CD14-positive monocyte (primary cell): ENCODE measurements around the gene ZBTB1. TPM values are rescaled to one million over a fixed set of nuclear protein-coding genes. Genes with fewer than 3 reads are reported as not detected.

ENCODE experiments used
- DNase-seq, 3 donors: peaks; one replicate each; pipeline ENCODE4 v3.0.0-alpha.2; 2011 to 2022
- H2AFZ ChIP-seq: 2 replicates; pipeline ENCODE4 v1.6.0; 2012; ENCODE audit warnings: mild to moderate bottlenecking, low read depth, low read length, inconsistent platforms; ENCODE audit not compliant: insufficient read depth, poor library complexity, severe bottlenecking
- H3K27ac ChIP-seq, 2 donors: 1 replicate in 1 of 2; 2 replicates in 1 of 2; pipeline ENCODE4 v1.5.1; 2012 to 2013; ENCODE audit warnings: low read length in 2 of 2, control low read depth in 1 of 2, inconsistent platforms in 1 of 2, low read depth in 1 of 2, mild to moderate bottlenecking in 1 of 2
- H3K27me3 ChIP-seq, 2 donors: one replicate each; pipeline versions ENCODE4 v1.6.0 to v1.6.1; 2011 to 2013; ENCODE audit warnings: low read length in 2 of 2; ENCODE audit not compliant: control insufficient read depth in 2 of 2, insufficient read depth in 2 of 2
- H3K36me3 ChIP-seq, 2 donors: replicated peaks in 1 of 2; 1 replicate in 1 of 2; 2 replicates in 1 of 2; pipeline versions ENCODE4 v1.5.1 to v1.6.1; 2012 to 2013; ENCODE audit warnings: low read length in 2 of 2, control low read depth in 1 of 2, inconsistent platforms in 1 of 2, mild to moderate bottlenecking in 1 of 2; ENCODE audit not compliant: insufficient read depth in 2 of 2, control insufficient read depth in 1 of 2
- H3K4me1 ChIP-seq, 2 donors: 1 replicate in 1 of 2; 2 replicates in 1 of 2; pipeline versions ENCODE4 v1.5.1 to v1.6.1; 2012 to 2013; ENCODE audit warnings: low read length in 2 of 2, control low read depth in 1 of 2, inconsistent platforms in 1 of 2, mild to moderate bottlenecking in 1 of 2, moderate library complexity in 1 of 2; ENCODE audit not compliant: insufficient read depth in 2 of 2, control insufficient read depth in 1 of 2
- H3K4me2 ChIP-seq: replicated peaks from 2 replicates; pipeline ENCODE3; 2012; ENCODE audit warnings: low read length, moderate library complexity, mild to moderate bottlenecking; ENCODE audit not compliant: poor library complexity, severe bottlenecking; ENCODE audit errors: extremely low read depth
- H3K4me3 ChIP-seq, 3 experiments: fragments of 200-600 bp in 1 of 3; sonication (generic) in 1 of 3; replicated peaks in 1 of 3; 1 replicate in 2 of 3; 2 replicates in 1 of 3; pipeline ENCODE4 v1.5.1; 2011 to 2013; ENCODE audit warnings: low read length in 3 of 3, mild to moderate bottlenecking in 3 of 3, control low read depth in 2 of 3, low read depth in 2 of 3, inconsistent platforms in 1 of 3, moderate library complexity in 1 of 3
- H3K79me2 ChIP-seq: 2 replicates; pipeline ENCODE4 v1.6.0; 2012; ENCODE audit warnings: mild to moderate bottlenecking, control low read depth, inconsistent platforms, low read length, moderate library complexity; ENCODE audit not compliant: insufficient read depth
- H3K9ac ChIP-seq: 2 replicates; pipeline ENCODE4 v1.6.0; 2017; ENCODE audit warnings: low read length, mild to moderate bottlenecking; ENCODE audit not compliant: insufficient read depth, poor library complexity, severe bottlenecking
- H3K9me3 ChIP-seq, 2 donors: replicated peaks in 1 of 2; 1 replicate in 1 of 2; 2 replicates in 1 of 2; pipeline versions ENCODE4 v1.5.1 to v1.6.1; 2012 to 2013; ENCODE audit warnings: low read length in 2 of 2, control low read depth in 1 of 2; ENCODE audit not compliant: control insufficient read depth in 1 of 2, insufficient read depth in 1 of 2
- H4K20me1 ChIP-seq: 2 replicates; pipeline ENCODE4 v1.6.0; 2012; ENCODE audit warnings: mild to moderate bottlenecking, low read length, control low read depth, moderate library complexity; ENCODE audit not compliant: insufficient read depth
- H3K27ac Mint-ChIP-seq, 7 donors: one replicate each; pipeline ENCODE4 v1.8.0; 2020; ENCODE audit warnings: mild to moderate bottlenecking in 7 of 7, mixed read lengths in 7 of 7, moderate library complexity in 6 of 7, inconsistent platforms in 2 of 7
- H3K27me3 Mint-ChIP-seq, 3 donors: one replicate each; pipeline ENCODE4 v1.8.0; 2021 to 2022; ENCODE audit warnings: low read depth in 3 of 3, mild to moderate bottlenecking in 3 of 3, mixed read lengths in 3 of 3, moderate library complexity in 3 of 3, inconsistent platforms in 1 of 3
- H3K36me3 Mint-ChIP-seq, 2 donors: one replicate each; pipeline ENCODE4 v1.8.0; 2020; ENCODE audit warnings: mixed read lengths in 2 of 2, inconsistent platforms in 1 of 2, mild to moderate bottlenecking in 1 of 2
- H3K4me1 Mint-ChIP-seq: one replicate; pipeline ENCODE4 v1.8.0; 2020; ENCODE audit warnings: mild to moderate bottlenecking, mixed read lengths
- H3K4me3 Mint-ChIP-seq, 2 donors: one replicate each; pipeline ENCODE4 v1.8.0; 2020; ENCODE audit warnings: mild to moderate bottlenecking in 2 of 2, mixed read lengths in 2 of 2, moderate library complexity in 1 of 2
- H3K9me3 Mint-ChIP-seq, 7 donors: one replicate each; pipeline ENCODE4 v1.8.0; 2020 to 2022; ENCODE audit warnings: mixed read lengths in 7 of 7, mild to moderate bottlenecking in 6 of 7, moderate library complexity in 6 of 7, inconsistent platforms in 2 of 7
- WGBS: methylation state at CpG from one replicate; pipeline ENCODE4 v1.1.5; 2013; ENCODE audit warnings: missing lambda C conversion rate; ENCODE audit not compliant: insufficient coverage; 5-methylcytosine and 5-hydroxymethylcytosine counted together
- intact Hi-C, 2 donors: fragments of 100-400 bp; cut with micrococcal nuclease; formaldehyde crosslinking; loops; one replicate each; pipeline versions ENCODE4 v1.15.0 to v1.15.1; 2023
- polyA plus RNA-seq, 3 donors: library from polyadenylated mRNA; depleted of rRNA in 1 of 3; unstranded in 2 of 3; stranded (reverse) in 1 of 3; fragments of 300-500 nt in 2 of 3; fragments of >200 nt in 1 of 3; fragmentation: Illumina TruSeq in 2 of 3; gene quantifications; 1 replicate in 2 of 3; 2 replicates in 1 of 3; pipeline ENCODE4 v1.2.3, GENCODE V29; 2012 to 2021
- TF ChIP-seq, protein P1 (sequence below): fragments of 200-600 bp; IDR thresholded peaks from one replicate; pipeline ENCODE4 v1.8.0; 2022; ENCODE audit warnings: antibody characterized with exemption, mild to moderate bottlenecking

Gene ZBTB1
- polyA plus RNA-seq, 3 donors: 27.7 to 45.4 (median 33.4) TPM

- no peak overlapping the region for H3K4me2 ChIP-seq
- no peak overlapping the region for H3K9ac ChIP-seq
- peaks cover 24 to 38% (median 31%) of the 10 kb centered on the region in 3 donors for H3K27me3 Mint-ChIP-seq
- H3K36me3 Mint-ChIP-seq: peaks cover 11 to 17% of the 10 kb centered on the region in 2 donors
- no peaks in the 10 kb centered on the region for H4K20me1 ChIP-seq
- TF ChIP-seq, protein P1, sequence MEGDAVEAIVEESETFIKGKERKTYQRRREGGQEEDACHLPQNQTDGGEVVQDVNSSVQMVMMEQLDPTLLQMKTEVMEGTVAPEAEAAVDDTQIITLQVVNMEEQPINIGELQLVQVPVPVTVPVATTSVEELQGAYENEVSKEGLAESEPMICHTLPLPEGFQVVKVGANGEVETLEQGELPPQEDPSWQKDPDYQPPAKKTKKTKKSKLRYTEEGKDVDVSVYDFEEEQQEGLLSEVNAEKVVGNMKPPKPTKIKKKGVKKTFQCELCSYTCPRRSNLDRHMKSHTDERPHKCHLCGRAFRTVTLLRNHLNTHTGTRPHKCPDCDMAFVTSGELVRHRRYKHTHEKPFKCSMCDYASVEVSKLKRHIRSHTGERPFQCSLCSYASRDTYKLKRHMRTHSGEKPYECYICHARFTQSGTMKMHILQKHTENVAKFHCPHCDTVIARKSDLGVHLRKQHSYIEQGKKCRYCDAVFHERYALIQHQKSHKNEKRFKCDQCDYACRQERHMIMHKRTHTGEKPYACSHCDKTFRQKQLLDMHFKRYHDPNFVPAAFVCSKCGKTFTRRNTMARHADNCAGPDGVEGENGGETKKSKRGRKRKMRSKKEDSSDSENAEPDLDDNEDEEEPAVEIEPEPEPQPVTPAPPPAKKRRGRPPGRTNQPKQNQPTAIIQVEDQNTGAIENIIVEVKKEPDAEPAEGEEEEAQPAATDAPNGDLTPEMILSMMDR: no peak
- no peaks in the 10 kb centered on the region for H3K79me2 ChIP-seq
- H3K9me3 ChIP-seq: no peaks in the 10 kb centered on the region
- no peak overlapping the region for H2AFZ ChIP-seq
- H3K4me1 ChIP-seq: peaks cover 17% of the 10 kb centered on the region in 2 donors
- no peaks in the 10 kb centered on the region for H3K36me3 ChIP-seq
- H3K27ac ChIP-seq: no peak overlapping the region
- intact Hi-C loops: no loop called here
- H3K4me3 ChIP-seq: no peak overlapping the region
- H3K9me3 Mint-ChIP-seq: peaks cover 0 to 8% (median 2%) of the 10 kb centered on the region in 7 donors
- peaks cover 20% of the 10 kb centered on the region for H3K4me1 Mint-ChIP-seq
- peaks cover 30 to 35% of the 10 kb centered on the region in 2 donors for H3K27me3 ChIP-seq
- H3K4me3 Mint-ChIP-seq: no peak overlapping the region
- no peak overlapping the region for H3K27ac Mint-ChIP-seq
- no peak for DNase-seq
These were observed 37.0 kb upstream of the ZBTB1 start for GRCh38 chr14:64467566-64467965.

- intact Hi-C loops: no loop called here
- H3K4me2 ChIP-seq: no peak overlapping the region
- H3K27ac ChIP-seq: no peak overlapping the region
- no peak overlapping the region for H3K9ac ChIP-seq
- H4K20me1 ChIP-seq: no peaks in the 10 kb centered on the region
- 86% methylated on average over 3 of the region's 3 CpGs for WGBS
- Mint-ChIP-seq H3K4me1 (peaks cover 20% of the 10 kb centered on the region), H3K4me3 (no peak overlapping the region), H3K9me3 (peaks cover 0 to 8% (median 2%) of the 10 kb centered on the region in 7 donors), H3K36me3 (peaks cover 11 to 13% of the 10 kb centered on the region in 2 donors), H3K27me3 (peaks cover 24 to 35% (median 31%) of the 10 kb centered on the region in 3 donors), H3K27ac (no peak overlapping the region)
- peaks cover 30 to 35% of the 10 kb centered on the region in 2 donors for H3K27me3 ChIP-seq
- TF ChIP-seq, protein P1: no peak
- no peaks in the 10 kb centered on the region for H3K36me3 ChIP-seq
- no peaks in the 10 kb centered on the region for H3K9me3 ChIP-seq
- no peaks in the 10 kb centered on the region for H3K79me2 ChIP-seq
- H2AFZ ChIP-seq: no peak overlapping the region
- no peak for DNase-seq
- peaks cover 17% of the 10 kb centered on the region in 2 donors for H3K4me1 ChIP-seq
- H3K4me3 ChIP-seq: no peak overlapping the region
These were observed 36.1 kb upstream of the ZBTB1 start for GRCh38 chr14:64468451-64468850.
